GM21381 (cell line): ENCODE results near the gene SEC61A2.
"Not testable (repeated sequence)": the region's sequence is repeated elsewhere in the genome, so short reads cannot be mapped to it uniquely, and the experiment has no call there.

Experiments
- ATAC-seq: cut with Tn5 transposase; IDR thresholded peaks from one replicate; pipeline ENCODE4 v1.9.1; 2021; ENCODE audit warnings: mild to moderate bottlenecking, moderate library complexity; ENCODE audit not compliant: unreplicated experiment

The SEC61A2 gene

DNA sequence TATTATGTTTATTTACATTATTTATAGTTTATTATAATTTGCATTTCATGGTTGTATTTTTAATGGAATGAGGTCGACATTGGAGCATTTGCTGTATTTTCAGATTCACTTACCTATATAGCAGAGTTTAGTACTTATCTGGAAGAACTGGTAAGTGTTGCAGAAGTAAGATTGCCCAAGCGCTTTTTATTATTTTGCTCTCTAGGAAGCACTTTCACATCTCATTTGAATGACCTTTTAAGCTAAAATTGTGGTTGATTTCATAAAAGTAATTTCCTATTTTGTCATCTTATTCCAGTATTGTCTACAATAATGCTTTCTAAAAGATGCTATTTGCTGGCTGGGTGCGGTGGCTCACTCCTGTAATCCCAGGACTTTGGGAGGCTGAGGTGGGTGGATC, 28.6 kb downstream of the SEC61A2 start:
- no peak for ATAC-seq

DNA sequence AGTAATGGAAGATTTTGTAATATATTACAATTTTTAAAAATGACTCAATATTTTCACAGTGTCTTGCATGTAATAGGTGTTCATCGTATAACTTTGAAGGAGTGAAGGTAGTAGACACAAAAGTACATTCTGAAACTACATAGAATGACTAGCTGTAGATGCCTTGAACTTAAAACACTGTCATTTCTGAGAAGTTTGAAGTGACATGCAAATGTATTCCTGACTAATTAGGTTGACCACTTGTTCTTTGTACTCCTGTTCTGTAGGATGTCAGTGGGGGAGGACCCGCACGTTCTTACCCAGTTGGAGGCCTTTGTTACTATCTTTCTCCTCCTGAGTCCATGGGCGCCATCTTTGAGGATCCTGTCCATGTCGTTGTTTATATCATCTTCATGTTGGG, 31.2 kb downstream of the SEC61A2 start:
- ATAC-seq: no peak

DNA sequence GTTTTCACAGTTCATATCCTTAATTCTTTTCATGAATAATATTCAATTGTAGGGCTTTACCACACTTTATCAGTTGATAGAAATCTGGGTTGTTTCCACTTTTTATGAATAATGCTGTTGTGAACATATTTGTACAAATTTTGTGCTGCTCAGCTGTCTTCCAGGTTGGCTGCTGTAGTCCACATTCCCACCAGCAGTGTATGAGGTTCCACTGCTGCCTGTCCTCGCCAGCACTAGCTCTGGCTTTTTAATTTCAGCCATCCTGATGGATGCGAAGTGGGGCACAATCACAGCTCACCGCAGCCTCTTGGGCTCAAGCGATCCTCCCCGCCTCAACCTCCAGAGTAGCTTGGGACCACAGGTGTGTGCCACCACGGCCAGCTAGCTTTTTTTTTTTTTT, 33.5 kb downstream of the SEC61A2 start:
- no peak for ATAC-seq

DNA sequence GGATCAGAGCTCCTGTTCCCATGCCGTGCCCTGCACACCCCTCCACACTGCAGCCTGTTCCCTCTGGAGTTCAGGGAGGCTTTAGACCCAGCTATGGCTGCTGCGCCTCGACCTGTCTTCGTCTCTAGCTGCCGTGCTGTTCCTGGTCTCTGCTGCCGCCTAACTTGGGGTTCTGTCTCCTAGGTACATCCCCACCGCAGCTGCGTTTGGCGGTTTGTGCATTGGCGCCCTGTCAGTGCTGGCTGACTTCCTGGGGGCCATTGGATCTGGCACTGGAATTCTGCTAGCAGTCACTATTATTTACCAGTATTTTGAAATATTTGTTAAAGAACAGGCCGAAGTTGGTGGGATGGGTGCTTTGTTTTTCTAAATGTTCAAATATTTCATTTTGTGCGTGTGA, 34.6 kb downstream of the SEC61A2 start:
- no peak for ATAC-seq

DNA sequence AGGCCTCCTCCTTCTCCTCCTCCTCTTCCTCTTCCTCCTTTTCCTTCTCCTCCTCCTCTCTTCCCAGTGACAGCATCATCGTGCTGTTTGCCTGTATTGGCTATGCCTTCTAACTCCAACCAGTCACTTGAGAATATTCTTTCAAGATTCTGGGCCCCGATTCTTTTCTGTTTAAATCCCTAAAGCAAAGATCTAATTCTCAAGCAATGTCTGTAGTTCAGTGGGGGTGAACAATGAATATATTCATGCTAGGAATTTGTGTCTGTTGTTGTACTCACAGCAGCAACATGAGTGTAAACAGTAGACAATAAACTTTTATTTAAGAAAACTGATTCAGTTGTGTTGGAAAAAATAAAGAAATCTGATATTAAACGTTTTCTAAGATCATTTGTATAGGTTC, 35.6 kb downstream of the SEC61A2 start:
- ATAC-seq: no peak

DNA sequence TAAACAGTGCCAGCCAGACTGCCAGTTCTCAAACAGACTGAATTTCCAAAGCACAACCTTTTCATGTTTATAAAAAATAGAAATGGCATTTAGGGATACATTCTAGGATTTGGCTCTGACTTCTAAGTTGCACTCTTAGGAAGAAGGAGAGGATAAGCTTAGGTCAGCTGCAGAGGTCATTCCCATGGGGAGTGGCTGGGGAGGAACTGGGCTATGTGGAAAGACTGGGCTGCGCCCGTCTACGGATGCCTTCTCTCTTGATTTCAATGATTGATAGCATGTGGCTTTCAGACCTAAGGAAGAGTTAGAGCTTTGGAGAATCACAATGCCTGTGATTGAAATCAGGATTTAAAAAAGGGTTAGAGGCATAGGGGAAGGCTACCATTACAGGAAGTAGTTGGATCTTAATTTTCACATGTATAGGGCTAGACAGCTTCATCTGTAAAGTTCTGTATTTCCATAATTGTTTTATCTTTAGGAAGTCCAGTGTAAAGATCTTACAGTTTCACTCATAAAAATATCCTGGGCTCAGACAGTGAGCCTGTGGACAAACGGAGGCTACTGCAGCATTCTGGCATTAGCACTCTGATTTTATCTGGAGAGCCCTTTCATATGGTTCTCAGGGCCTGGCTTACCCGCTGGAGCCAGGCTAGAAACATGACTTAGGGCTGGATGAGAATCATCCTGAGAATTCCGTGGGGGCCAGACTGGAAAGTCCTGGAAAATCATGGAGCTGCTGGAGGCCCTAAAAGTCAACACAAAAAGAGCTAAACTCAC, 36.7 kb downstream of the SEC61A2 start:
- ATAC-seq: no peak

DNA sequence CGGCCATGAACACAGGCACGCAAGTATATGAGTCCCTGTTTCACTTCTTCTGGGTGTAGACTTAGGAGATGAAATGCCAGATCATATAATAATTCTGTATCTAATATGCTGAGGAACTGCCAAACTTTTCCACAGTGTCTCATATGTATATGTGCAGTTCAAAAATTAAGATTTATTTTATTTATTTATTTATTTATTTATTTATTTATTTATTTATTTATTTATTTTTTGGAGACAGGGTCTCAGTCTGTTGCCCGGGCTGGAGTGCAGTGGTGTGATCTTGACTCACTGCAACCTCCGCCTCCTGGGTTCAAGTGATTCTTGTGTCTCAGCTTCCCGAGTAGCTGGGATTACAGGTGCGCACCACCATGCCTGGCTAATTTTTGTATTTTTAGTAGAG, 42.0 kb downstream of the SEC61A2 start:
- ATAC-seq: not testable (repeated sequence)

DNA sequence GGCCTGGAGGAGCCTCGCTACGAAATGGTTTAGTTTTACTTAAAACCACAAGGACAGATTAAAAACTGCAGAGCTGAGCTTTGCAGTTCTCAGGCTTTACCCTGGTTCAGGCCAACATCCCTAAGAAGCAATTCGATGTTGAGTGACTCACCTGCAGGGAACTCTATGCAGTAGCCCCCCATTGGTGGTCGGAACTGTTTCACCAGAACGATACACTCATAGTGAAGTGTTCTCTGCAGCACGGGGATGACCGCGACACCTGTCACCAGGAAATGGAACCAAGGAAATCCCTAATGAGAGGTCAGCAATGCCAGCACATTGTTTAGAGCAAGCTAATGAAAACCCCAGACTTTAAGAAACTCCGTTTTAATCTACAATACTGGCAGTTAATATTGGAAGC, 48.2 kb downstream of the SEC61A2 start:
- ATAC-seq: no peak

DNA sequence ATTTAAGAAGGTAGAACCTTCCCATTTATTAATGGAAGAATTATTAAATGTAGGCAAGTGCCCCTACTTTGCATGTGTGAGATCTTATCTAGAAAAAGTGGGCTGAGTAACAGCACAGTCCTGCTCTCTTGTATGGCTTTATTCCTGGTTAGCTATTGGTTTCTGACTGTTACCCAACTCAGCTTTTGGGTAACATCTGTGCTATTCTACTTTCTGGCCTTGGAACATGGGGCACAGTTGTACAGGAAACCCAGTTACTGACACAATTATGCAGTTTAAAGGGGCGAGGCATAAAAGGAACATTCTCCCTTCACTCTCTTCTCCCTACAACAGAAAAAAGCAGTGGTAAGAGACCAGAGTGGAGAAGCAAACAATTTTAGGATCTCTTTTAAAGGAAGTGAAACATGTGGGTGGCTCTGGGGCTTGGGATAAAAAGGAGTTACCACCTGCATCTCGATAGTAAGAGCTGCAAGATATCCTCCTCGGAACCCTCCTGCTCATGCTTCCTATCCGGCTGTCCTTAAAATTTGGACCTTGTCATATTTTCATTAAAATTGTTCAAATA, 50.2 kb downstream of the SEC61A2 start:
- no peak for ATAC-seq

DNA sequence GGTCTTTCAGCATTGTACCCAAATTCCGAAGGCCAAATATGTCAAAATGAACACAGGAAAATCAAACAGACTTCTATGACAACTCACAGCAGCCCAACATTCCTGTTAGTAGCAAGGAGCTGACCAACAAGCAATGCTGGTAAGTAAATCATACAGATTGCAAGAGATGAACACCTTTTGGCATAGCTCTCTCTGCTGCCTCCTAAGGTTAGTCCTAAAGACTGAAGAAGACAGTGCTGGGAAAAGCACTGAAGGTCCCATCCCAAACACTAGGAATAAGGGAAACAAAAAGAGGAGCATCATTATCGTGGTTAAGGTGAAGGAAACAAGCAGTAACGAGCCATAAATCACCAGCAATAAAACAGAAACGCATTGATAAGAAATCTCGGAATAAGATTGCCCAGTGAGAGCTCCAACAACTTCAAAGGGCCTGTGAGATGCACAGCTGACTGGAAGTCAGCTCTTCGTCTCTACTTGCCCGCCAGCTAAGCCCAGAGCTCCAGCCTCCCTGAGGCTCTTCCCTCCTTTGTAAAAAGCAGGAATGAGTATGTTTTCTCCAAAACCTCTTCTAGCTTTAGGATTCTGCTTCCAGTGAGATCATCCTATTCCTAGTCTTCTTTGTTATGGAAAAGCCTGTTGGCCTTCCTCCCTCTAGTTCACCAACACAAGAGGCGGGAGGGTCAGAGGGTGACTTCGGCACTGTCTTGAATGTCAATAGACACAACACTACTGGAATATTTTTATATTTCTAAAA, 50.9 kb downstream of the SEC61A2 start:
- no peak for ATAC-seq

DNA sequence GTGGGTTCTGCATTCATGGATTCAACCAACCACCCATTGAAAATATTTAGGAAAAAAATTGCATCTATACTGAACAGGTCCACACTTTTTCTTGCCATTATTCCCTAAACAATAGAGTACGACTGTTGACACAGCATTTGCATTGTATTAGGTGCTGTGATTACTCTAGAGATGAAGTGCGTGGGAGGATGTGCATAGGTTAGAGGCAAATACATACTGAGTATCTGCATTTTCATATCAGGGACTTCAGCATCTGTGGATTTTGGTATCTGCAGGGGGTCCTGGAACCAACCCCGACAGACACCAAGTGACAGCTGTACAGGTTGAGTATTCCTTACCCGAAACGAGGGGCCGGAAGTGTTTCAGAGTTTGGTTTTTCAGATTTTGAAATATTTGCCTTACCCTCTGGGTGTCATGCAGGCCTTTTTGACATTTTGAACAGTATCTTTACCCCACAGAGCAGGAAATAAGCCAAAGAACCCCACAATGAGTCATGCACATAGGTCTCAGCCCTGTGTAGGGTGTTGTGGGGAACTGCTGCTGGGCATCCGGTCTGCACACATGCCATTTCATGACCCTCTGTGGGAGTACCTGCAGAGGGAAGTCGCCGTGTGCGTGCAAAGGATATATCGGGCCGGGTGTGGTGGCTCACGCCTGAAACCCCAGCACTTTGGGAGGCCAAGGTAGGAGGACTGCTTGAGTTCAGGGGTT, 51.7 kb downstream of the SEC61A2 start:
- no peak for ATAC-seq

DNA sequence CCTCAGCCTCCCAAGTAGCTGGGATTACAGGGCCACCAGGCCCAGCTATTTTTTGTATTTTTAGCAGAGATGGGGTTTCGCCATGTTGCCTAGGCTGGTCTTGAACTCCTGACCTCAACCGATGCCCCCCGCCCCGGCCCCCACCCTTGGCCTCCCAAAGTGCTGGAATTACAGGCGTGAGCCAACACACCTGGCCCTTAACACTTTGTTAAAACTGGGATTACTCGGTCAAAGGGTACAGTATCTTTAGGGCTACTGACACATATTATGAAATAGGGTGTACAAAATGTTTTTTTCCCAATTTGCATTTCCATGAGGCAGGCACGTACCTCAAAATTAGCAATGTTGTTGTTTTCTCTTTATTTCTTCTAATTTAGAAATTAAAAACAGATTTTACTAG, 54.7 kb downstream of the SEC61A2 start:
- no peak for ATAC-seq

DNA sequence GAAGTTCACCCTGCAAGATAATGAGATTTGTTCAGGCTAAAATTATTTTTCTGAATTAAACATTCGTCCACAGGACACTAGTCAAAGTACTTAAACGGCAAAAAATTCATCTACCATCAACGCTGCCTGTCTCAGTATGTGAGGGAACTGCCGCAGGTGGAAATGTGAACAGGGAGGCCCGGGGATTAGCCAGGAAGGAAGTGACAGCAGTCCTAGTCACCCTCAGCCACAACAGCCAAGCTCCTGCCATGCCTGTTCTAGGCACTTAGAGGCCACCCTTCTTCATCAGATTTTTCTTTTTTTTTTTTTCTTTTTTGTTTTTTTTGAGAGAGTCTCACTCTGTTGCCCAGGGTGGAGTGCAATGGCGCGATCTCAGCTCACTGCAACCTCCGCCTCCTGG, 56.8 kb downstream of the SEC61A2 start:
- ATAC-seq: no peak

DNA sequence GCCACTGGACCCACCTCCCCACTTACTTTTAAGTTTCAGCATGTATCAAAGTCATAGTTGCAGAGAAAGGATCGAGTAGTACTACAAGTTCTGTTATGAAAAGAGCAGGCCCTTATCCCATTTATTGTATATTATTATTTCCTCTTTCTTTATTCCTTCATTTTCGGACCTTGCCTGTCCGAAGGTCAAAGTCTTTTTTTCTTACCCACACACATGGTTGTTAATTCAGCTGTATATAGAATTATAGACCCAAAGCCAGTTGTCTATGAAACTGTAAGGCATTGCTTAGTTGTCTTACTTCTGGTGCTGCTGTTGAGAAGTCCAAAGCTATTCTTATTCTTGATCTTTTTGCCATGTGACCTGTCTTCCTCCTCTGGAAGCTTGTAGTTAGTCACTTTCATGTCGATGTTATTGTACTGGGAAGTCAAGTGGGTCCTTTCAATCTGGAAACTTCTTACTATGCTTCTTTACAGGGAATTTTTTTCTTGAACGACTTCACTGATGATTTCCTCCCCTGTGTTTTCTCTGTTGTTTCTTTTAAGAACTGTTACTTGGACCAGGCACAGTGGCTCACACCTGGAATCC, 57.9 kb downstream of the SEC61A2 start:
- no peak for ATAC-seq

DNA sequence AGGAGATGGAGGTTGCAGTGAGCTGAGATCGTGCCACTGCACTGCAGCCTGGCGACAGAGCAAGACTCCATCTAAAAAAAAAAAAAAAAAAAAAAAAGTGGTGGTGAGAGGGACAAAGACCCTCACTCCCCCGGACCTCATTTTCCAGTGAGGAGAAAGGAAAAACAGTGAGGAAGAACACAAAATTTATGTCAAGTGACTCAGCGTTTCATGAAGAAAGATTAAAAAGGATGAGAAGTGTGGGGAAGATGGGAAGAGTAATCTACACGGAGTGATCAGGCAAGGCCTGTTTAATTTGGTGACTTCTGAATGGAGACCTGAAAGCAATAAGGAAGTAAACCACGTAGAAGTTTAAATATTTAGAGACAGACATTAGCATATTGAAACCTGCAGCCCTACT, 59.2 kb downstream of the SEC61A2 start:
- no peak for ATAC-seq

DNA sequence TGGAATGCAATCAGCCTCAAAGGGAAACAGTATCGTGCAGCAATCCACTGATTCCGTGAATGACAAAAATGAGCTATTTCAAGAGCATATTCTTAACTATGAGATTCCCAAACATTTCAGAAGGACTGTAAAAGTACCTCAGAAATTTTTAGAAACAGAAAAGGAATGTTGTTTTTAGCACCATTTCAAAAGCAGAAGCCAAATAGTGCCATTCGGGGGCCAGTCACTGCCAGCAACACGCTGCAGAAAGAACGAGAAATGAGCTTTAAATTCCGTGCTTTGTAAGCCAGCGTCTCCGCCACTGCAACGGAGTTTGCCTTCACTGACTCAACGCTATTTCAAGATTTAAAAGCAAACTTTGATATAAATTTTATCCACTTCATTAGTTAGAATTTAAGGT, 59.9 kb downstream of the SEC61A2 start:
- no peak for ATAC-seq

DNA sequence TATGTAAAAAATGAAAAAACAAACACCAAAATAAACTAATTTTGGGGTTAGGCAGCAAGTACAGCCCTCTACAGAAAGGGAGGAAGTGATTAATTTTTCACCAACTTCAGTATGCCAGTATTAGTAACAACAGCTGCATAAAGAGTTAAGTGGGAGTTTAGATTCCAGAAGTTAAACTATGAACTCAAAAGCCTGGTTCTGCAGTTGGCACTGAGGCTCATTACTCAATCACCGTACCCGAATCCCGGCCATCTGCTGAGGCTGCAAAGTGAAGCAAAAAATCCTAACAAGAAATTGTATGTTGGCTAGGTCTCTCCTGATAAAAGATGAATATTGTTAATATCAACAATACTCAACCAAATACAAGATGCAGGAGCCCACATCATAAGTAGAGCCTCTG, 62.2 kb downstream of the SEC61A2 start:
- ATAC-seq: no peak

DNA sequence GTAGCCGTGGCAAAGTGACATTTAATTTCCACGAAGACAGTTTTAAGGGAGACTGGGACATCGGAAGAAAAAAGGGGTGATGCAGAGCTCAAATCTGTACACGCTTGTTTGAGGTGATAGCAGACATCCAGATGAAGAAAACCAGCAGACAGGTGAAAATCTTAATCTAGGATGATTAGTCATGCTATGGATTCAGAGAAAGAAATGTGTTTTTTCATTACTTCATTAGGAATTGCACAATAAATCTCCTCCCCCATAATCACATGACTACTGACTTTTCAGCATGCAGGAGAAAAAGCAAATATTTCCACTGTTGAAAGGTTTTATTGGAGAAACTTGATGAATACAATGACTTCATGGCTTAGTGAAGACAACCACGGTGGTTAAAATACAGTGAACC, 63.7 kb downstream of the SEC61A2 start:
- ATAC-seq: no peak

DNA sequence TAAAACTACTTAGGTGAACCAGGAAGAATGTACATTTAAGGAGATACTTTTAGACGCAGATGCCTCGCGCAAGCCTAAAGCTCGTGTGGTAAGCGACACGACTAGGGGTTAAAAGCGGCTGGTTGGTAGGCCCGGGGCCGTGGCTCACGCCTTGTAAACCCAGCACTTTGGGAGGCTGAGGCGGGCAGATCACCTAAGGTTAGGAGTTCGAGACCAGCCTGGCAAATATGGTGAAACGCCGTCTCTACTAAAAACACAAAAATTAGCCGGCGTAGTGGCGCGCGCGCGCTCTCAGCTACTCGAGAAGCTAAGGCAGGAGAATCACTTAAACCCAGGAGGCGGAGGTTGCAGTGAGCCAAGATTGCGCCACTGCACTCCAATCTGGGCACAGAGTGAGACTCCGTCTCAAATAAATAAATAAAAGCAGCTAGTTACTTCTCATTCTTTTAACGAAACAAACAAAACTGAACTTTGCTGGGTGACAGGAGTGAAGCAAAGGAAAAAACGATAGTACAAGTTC, 65.3 kb downstream of the SEC61A2 start:
- no peak for ATAC-seq

DNA sequence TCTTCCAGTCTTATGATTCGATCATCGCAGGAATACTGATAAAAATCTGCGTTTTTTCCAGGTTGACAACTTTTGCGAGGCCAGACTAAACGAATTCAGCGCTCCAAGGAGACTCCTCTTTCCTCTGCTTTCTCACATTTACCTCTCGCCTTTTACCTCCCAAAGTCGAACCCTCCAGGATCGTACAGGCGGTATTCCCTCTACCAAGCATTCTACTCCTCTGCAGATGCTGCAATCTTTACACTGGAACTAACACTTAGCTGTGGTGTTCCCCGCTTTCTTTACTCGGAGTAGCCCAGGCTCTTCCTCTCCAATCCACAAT, 65.8 kb downstream of the SEC61A2 start:
- no peak for ATAC-seq
